DMS 273 treated with DMSO at 0.1 percent for 48 hours (cell line): Measurements from ENCODE around the gene DIAPH1.

Source experiments
- DNase-seq: peaks from one replicate; lab custom pipeline; 2025; lab: John Stamatoyannopoulos, UW

DIAPH1 gene

GRCh38 chr5:141484310-141484640 lies 134.5 kb downstream of the DIAPH1 start:
- DNase-seq, result no peak

- DNase-seq, result no peak
Observed at GRCh38 chr5:141483902-141484301, 134.9 kb downstream of the DIAPH1 start.

GRCh38 chr5:141479776-141480175 lies 139.0 kb downstream of the DIAPH1 start:
- DNase-seq, result no peak

GRCh38 chr5:141478321-141478945 lies 140.4 kb downstream of the DIAPH1 start:
- DNase-seq, result no peak

GRCh38 chr5:141477815-141478214 lies 141.0 kb downstream of the DIAPH1 start:
- DNase-seq, result no peak

GRCh38 chr5:141477044-141477575 lies 141.7 kb downstream of the DIAPH1 start:
- DNase-seq, result no peak

GRCh38 chr5:141476132-141476911 lies 142.5 kb downstream of the DIAPH1 start:
- DNase-seq, result peak; percentile 22

GRCh38 chr5:141475625-141476131 lies 143.1 kb downstream of the DIAPH1 start, which contains the start of gene PCDHGC3:
PCDHGC3 (plus strand) TSS chr5:141475966; CDS start chr5:141476117, 151 bp downstream.
- DNase-seq, result peak; percentile 95

- no peak for DNase-seq
Observed at GRCh38 chr5:141465351-141465750, 153.4 kb downstream of the DIAPH1 start.
